ENCODE results near the gene RCAN1. TPM values are rescaled to one million over a fixed set of nuclear protein-coding genes. Genes with fewer than 3 reads are reported as not detected.

The RCAN1 gene
- total RNA-seq, 1 experiment from 2014 or later, result 23.7 TPM

GRCh38 chr21:34632498-34632897 is 17.6 kb upstream of the RCAN1 start:
- H3K9me3 ChIP-seq, result no peaks in the 10 kb centered on the region
- no peak overlapping the region for H3K4me3 ChIP-seq
- no peaks in the 10 kb centered on the region for H3K36me3 ChIP-seq
- no peak for DNase-seq
- peaks cover 5% of the 10 kb centered on the region for H3K27me3 ChIP-seq

DNA sequence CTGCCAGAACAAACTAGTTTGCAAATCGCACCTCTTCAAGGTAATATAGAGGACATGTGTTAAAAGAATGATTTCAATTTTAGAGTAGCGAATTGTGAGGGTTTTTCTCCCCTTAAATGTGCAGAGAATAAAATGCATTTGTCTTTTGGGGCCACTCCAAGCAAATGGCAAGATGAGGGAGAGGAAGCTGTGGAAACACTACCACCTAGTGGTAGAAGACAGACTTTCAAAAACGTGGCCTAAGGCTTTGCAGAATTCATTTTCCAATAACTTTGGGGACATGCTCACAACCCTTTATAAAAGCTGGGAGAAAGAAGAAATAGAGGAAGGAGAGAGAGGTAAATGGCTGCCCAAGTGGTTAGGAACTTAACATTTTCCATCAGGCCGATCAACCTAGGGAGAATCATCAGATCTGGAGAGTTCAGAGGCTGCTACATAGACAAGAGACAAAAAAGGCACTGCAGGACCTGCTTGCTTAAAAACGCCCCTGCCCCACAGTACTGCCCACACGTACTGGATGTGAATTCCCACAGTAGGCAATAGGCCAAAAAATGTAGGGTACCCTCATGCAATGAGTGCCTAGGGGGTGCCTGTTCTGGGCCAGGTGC is 15.7 kb upstream of the RCAN1 start:
- no peaks in the 10 kb centered on the region for H3K36me3 ChIP-seq
- H3K9me3 ChIP-seq, result no peaks in the 10 kb centered on the region
- H3K27me3 ChIP-seq, result peaks cover 5% of the 10 kb centered on the region
- DNase-seq, result no peak
- no peak overlapping the region for H3K4me3 ChIP-seq

DNA sequence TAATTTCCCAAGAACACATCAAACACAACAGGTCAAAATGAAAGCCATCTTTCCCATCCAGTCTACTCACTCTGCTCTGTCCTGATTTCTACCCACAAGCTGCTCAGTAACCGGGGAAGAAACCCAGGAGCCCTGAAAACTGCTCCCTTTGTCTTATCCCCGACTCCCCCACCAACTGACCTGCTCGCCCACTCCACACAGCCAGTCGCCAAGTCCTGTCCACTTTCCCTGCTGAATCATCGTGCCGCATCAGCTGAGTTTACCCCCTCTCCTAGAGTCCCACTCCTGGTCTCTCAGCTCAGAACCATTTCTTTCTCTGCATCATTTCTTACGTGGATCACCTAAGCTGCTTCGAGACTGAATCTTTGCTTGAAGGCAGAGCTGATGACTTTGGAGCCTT is 11.2 kb upstream of the RCAN1 start:
- no peaks in the 10 kb centered on the region for H3K36me3 ChIP-seq
- no peaks in the 10 kb centered on the region for H3K9me3 ChIP-seq
- no peak overlapping the region for H3K4me3 ChIP-seq
- no peak for DNase-seq
- peaks cover 4% of the 10 kb centered on the region; the same call in 1 of the 2 replicates for H3K27me3 ChIP-seq

DNA sequence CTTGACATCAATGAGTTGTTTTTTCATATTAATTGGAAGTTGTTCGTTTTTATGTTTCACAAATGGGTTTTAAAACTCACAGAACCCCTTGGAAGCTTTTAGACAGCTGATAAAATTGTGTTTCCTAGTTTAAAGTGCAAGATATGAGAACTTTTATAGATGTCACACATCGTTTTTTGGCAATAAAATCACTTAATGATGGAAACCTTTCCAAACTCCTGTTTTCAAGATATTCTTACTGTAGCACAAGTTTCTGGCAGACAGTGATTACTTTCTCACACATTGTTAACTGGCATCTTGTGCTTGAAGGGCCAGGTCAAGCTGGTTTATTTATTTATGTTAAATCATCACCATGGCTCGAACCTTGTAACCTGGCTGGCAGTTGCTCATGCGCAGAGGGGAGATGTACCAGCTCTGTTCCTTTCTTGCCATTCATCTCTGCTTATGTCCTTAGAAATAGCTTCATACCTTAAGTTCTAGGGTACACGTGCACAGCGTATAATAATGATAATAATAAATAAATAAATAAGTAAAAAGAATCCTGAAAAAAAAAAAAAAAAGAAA is 10.2 kb upstream of the RCAN1 start:
- H3K4me3 ChIP-seq, result no peak overlapping the region
- no peaks in the 10 kb centered on the region for H3K9me3 ChIP-seq
- H3K27me3 ChIP-seq, result peaks cover 2% of the 10 kb centered on the region; the same call in 1 of the 2 replicates
- H3K36me3 ChIP-seq, result no peaks in the 10 kb centered on the region
- DNase-seq, result no peak

DNA sequence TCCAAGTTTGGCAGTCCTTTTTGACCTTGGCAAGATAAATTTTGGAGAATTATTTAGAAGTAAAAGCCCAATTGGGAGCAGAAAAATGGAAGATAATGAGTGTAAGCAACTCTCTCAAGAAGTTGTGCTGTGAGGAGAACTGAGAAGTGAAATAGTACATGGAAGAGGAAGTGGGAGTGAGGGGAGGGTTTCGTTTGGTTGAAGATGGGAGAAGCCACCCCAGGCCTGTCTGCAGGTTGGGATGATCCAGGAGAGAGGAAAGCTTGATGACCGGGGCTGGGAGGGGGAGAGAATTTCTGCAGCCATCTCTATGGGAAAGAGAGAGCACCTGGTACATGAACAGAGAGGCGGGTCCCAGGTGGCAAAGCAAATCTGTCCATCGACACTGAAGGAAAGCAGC is 8.6 kb upstream of the RCAN1 start:
- Histone ChIP-seq H3K9me3 (no peaks in the 10 kb centered on the region), H3K27me3 (peaks cover 2% of the 10 kb centered on the region; the same call in 1 of the 2 replicates), H3K36me3 (no peaks in the 10 kb centered on the region), H3K4me3 (no peak overlapping the region)
- no peak for DNase-seq

GRCh38 chr21:34621434-34622350 is 6.8 kb upstream of the RCAN1 start:
- H3K36me3 ChIP-seq, result no peaks in the 10 kb centered on the region
- no peak for DNase-seq
- H3K27me3 ChIP-seq, result peaks cover 2% of the 10 kb centered on the region; the same call in 1 of the 2 replicates
- H3K9me3 ChIP-seq, result no peaks in the 10 kb centered on the region
- H3K4me3 ChIP-seq, result no peak overlapping the region

DNA sequence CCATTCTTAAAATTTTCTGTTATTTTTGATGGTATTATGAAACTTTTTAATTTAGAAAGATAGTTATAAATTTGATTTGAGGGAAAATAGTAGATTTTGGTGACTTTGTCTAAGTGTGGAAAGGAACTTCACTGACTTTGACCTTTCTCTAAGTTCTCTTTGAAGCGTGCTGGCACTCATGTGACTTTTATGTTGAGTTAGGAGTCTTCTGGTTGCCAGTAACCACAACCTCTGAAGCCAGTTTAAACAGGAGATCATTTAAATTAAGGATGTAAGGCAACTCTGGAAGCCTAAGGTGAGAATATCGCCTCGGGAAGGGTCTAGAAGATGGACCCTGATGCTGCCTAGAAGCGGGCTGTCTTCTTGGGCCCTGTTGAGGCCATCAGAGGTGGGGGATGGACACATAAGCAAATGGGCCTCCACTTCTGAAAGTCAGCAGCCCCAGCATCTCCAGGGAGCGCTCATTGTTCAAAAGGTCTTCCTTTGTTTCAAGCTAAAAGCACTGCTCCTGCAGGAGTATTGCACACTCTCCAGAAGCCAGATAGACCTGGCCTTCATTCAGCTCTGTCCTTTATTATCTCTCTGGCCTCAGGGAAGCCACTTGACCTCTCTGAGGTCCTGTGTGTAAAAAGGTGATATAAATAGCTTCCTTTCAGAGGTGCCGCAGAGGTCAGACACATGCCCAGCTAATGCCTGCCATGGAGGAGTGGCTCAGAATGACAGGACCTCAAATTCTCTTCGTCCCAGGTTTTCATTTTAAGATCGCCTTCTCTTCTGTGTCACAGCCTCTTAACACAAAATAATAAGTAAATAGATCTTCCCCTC is 5.1 kb upstream of the RCAN1 start:
- H3K4me3 ChIP-seq, result no peak overlapping the region
- H3K9me3 ChIP-seq, result no peaks in the 10 kb centered on the region
- peaks cover 2% of the 10 kb centered on the region; the same call in 1 of the 2 replicates for H3K27me3 ChIP-seq
- no peak for DNase-seq
- no peaks in the 10 kb centered on the region for H3K36me3 ChIP-seq

- H3K36me3 ChIP-seq, result no peaks in the 10 kb centered on the region
- no peaks in the 10 kb centered on the region for H3K9me3 ChIP-seq
- H3K27me3 ChIP-seq, result no peaks in the 10 kb centered on the region
- H3K4me3 ChIP-seq, result no peak overlapping the region
- no peak for DNase-seq
Measured at GRCh38 chr21:34618941-34619340, 4.0 kb upstream of the RCAN1 start.

DNA sequence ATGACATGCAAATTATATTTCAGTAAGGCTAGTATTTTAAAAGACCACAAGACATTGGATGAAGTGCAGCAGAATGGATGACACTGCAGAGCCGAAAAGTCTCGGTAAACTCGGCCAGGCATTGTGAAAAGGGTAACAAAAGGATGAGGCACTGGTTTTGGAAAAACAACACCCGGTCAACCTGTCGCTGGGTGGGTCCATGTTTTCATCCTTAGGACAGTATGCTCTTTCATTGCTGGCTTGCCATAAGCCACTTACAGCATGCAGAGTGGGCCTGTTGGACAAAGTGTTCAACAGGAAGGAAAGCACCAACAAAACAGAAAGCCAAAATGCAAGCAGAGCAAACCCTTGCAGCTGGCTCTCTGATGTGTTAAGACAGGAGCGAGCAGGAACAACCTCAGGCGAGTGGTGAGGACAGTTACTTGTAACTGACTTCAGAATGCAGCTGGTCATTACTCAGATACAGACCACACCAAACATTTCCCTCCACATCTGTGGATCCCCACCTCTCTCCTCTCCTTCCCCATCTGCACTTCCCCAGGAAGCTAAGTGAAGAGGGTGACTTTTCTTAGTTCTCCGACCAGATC is 2.9 kb upstream of the RCAN1 start:
- H3K4me3 ChIP-seq, result no peak overlapping the region
- H3K27me3 ChIP-seq, result no peaks in the 10 kb centered on the region
- no peaks in the 10 kb centered on the region for H3K9me3 ChIP-seq
- H3K36me3 ChIP-seq, result no peaks in the 10 kb centered on the region
- no peak for DNase-seq

DNA sequence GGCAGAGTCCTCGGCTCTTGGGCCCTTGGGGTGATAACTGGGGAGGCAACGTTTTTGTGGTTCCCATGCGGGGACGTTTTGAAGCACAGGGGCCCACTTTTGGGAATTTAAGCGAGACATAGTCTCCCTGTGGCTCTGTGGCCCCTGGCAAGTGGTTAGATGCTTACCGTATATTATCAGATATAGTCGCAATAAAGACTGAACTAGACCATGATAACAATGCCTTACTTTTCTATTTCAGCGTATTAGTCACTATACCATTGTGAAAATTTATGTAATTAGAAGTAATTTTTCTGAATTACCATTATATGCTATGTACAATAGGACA is 538 bp upstream of the RCAN1 start:
- Histone ChIP-seq H3K27me3 (no peaks in the 10 kb centered on the region), H3K9me3 (no peaks in the 10 kb centered on the region), H3K36me3 (no peaks in the 10 kb centered on the region), H3K4me3 (peak overlapping the region; percentile 66)
- no peak for DNase-seq

- Histone ChIP-seq H3K4me3 (peak overlapping the region; percentile 66), H3K36me3 (no peaks in the 10 kb centered on the region), H3K9me3 (no peaks in the 10 kb centered on the region), H3K27me3 (no peaks in the 10 kb centered on the region)
- peak; percentile 14 for DNase-seq
Measured at GRCh38 chr21:34613679-34614627, 960 bp downstream of the RCAN1 start.

- H3K9me3 ChIP-seq, result no peaks in the 10 kb centered on the region
- no peak for DNase-seq
- H3K4me3 ChIP-seq, result no peak overlapping the region
- H3K27me3 ChIP-seq, result no peaks in the 10 kb centered on the region
- H3K36me3 ChIP-seq, result no peaks in the 10 kb centered on the region
Measured at GRCh38 chr21:34612557-34612956, 2.4 kb downstream of the RCAN1 start.

DNA sequence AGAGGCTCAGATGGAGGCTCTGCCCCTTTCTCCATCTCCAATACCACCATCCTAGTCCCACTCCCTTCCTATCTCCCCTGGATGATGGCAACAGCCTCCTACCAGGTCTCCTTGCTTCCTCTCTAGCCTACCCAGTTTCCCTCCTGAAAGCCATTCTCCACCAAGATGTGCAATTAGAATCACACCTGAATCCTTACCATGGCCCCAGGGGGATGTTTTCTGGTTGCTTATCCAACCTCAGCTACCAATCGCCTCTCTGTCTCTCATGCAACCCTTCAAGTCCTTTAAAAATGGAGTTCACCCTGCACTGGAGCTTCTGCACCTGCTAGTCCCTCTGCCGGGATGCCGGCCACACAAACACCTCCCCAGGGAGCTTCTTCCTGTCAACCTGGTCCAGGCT is 2.9 kb downstream of the RCAN1 start:
- no peaks in the 10 kb centered on the region for H3K27me3 ChIP-seq
- H3K4me3 ChIP-seq, result no peak overlapping the region
- no peaks in the 10 kb centered on the region for H3K9me3 ChIP-seq
- no peak for DNase-seq
- no peaks in the 10 kb centered on the region for H3K36me3 ChIP-seq

- Histone ChIP-seq H3K36me3 (no peaks in the 10 kb centered on the region), H3K27me3 (no peaks in the 10 kb centered on the region), H3K9me3 (no peaks in the 10 kb centered on the region), H3K4me3 (no peak overlapping the region)
- no peak for DNase-seq
Measured at GRCh38 chr21:34611528-34611927, 3.4 kb downstream of the RCAN1 start.

DNA sequence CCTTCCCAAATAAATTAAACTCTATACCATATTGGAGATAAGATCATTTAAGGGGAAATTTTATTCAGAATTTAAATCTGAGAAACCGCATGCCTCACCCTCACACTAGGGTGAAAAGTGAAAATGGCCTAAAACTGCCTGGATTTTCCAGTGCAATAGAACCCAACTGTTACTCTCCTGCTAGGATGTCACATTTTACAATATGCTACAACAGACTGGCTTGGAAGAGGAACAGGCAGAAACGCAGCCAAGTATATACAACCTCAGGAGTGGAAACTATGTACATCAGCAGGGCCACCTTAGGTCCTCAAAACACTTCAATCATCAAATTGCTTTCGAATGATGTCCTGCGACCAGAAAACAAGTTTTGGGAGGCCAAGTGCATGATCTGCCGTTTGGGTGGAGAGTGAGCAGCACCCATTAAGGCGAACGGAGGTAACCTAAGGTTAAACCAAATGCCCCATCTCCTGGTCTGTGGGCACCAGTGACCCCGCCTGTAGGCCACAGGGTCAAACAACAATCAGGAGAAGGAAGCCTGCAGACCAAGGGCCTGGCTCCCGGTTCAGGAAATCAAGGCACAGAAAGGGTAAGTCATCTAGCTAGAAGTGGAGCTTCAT is 4.9 kb downstream of the RCAN1 start:
- Histone ChIP-seq H3K36me3 (no peaks in the 10 kb centered on the region), H3K9me3 (no peaks in the 10 kb centered on the region), H3K4me3 (no peak overlapping the region), H3K27me3 (no peaks in the 10 kb centered on the region)
- no peak for DNase-seq
